ENCODE results near the gene PTCHD1.

Gene PTCHD1

DNA sequence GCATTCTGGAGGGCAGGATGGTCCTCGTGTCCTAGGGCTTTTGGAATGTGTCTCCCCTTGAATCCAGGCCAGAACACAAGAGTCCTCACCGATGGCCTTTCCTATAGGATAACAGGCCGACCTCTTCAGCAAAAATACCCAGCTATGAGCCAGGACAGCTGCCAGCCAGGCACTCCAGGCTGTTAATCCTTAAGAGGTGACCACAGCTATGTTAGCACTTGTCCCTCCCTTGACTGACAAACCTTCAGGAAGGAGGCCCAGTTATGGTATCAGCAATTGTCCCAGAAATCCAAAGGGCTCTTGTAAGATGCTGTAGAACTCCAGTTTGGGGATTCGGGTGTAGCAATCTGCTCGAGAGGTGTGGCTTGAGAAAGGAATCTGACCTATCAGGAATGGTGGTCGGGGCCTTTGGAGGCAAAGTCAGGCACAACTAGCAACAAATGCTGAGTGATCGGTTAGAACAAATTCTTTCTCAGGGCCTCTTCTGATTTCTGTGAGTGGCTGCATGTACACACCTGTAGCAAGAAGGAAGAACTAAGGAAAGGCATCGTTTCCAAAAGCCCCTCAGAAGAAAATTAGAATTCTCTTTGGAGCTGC, 54.6 kb downstream of the PTCHD1 start:
- no peak overlapping the region for H3K4me3 ChIP-seq (ENCODE audit: low read depth, low read length)
- DNase-seq (ENCODE audit: low read depth) = no peak

DNA sequence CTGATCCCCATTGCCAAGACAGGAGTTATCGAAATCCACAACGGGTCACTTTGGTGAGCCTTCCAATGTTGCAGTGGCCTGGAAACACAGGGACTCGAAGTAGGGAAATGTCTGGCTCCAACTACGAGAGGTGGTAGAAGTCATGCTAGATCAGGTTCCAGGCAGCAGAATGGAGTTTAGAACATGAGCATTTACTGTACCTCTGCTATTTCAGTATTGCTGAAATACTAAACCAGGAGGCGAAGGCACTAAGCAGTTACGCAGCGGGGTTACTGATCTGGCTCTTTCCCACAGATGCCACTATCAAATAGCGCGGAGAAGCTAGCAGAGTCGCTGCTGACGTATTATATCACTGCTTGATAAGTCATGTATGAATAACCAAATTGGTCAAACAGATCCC, 56.3 kb downstream of the PTCHD1 start:
- no peak overlapping the region for H3K4me3 ChIP-seq (ENCODE audit: low read depth, low read length)
- no peak for DNase-seq (ENCODE audit: low read depth)

- DNase-seq (ENCODE audit: low read depth) = no peak
- H3K4me3 ChIP-seq (ENCODE audit: low read depth, low read length) = no peak overlapping the region
These were observed 57.5 kb downstream of the PTCHD1 start for GRCh38 chrX:23392195-23392594.

DNA sequence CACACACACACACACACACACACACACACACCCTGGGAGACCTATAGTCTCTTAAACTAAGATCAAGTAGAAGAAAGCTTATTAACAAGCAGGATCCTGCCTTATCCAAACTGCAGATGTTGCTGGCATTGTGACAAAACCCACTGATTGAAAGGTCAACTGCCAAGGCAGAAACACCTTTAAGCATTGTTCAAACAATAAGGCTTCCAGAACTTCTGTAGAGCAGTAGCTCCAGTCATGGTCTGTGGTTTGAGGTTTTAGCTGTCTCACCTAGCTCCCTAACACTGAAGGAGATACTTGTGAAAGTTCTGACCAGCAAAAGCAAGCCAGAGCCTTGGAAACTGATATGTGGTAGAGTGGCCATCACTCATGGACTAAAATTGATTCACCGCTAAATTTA, 59.8 kb downstream of the PTCHD1 start:
- no peak overlapping the region for H3K4me3 ChIP-seq (ENCODE audit: low read depth, low read length)
- DNase-seq (ENCODE audit: low read depth) = no peak

GRCh38 chrX:23396263-23396662, 61.6 kb downstream of the PTCHD1 start:
- no peak overlapping the region for H3K4me3 ChIP-seq (ENCODE audit: low read depth, low read length)
- no peak for DNase-seq (ENCODE audit: low read depth)

DNA sequence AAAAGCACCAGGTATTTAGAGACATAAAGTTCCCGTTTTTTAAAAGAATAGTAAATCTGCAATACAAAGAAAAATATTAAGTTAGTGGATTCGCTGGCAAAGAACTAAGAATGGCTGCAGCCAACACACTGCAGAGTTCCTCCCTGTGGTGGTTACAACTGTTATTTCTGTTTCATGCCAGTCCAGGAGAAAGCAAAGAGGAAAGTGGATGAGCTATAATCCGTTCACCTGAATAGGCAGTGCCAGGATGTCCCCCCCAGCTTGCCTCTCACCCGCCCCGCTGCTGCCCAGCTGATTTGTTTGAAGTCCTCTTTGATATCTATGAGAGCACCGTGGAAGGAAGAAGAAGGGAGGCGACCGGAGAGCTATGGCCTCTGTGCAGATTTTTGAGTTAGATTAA, 63.9 kb downstream of the PTCHD1 start:
- no peak for DNase-seq (ENCODE audit: low read depth)
- H3K4me3 ChIP-seq (ENCODE audit: low read depth, low read length) = no peak overlapping the region

DNA sequence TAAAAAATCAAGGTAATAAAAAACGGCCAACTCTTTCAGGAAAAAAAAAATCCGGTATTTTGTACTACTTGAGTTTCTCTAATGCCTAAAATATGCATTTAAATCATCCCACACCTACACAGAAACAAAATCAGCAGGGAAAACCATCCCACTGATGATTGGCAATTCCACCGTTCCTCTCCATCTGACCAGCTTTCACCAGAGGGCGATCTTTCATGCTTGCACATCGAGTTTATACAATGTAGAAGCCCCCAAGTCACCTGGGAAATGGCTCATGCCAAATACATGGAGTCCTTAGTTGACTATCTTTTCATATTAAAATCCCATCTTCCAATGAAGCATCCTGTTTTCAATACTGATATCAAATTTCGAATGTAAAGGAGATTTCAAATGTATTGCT, 69.2 kb downstream of the PTCHD1 start:
- no peak for DNase-seq (ENCODE audit: low read depth)
- H3K4me3 ChIP-seq (ENCODE audit: low read depth, low read length) = no peak overlapping the region

DNA sequence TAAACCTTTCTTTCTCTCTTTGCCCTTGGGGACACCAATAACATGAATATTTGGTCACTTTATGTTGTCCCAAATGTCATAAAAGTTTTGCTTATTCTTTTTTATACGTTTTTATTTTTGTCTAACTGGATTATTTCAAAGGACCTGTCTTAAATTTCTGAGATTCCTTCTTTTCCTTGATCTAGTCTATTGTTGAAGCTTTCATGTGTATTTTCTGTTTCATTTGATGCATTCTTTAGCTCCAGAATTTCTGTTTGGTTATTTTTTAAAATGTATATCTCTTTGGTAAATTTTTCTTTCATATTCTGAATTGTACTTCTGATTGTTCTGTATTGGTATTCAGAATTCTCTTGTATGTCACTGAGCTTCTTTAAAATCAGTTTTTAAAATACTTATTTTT, 88.3 kb downstream of the PTCHD1 start:
- no peak overlapping the region for H3K4me3 ChIP-seq (ENCODE audit: low read depth, low read length)
- no peak for DNase-seq (ENCODE audit: low read depth)

DNA sequence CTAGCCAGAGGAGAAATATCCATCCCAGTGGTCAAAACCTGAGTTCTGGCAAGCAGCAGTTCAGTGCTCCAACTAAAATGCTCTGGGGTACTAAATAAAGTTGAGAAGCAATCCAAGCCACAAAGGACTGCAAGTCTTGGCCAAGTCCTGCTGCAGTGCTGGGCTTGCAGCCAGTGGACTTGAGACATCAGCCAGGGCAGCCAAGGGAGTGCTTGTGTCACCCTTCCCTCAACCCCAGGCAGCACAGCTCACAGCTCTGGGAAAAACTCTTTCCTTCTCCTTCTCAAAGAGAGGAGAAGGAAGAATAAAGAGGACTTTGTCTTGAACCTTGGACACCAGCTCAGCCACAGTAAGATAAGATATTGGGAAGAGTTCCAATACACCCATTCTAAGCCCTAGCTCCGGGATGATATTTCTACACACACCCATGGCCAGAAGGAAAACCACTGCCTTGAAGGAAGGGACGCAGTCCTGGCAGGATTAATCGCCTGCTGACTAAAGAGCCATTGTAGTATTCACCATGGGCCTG, 99.8 kb downstream of the PTCHD1 start:
- peak; percentile 68 for DNase-seq (ENCODE audit: low read depth)

DNA sequence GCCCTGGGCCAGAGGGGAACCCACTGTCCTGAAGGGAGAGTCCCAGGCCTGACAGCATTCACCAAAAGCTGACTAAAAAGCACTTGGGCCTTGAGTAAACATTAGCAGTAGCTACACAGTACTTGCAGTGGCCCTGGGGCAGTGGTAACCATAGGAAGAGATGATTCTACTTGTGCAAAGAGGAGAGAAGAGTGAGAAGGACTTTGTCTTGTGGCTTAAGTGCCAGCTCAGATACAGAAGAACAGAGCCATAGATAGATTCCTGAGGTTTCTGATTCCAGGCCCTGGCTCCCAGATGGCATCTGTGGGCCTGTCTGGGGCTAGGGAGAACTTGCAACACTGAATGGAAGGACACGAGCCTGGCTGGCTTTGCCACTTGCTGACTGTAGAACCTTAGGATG, 100.5 kb downstream of the PTCHD1 start:
- DNase-seq (ENCODE audit: low read depth) = no peak
- no peak overlapping the region for H3K4me3 ChIP-seq (ENCODE audit: low read depth, low read length)

More for the DNA sequence above, 99.8 kb downstream of the PTCHD1 start:
- H3K4me3 ChIP-seq (ENCODE audit: low read depth, low read length) = no peak overlapping the region

DNA sequence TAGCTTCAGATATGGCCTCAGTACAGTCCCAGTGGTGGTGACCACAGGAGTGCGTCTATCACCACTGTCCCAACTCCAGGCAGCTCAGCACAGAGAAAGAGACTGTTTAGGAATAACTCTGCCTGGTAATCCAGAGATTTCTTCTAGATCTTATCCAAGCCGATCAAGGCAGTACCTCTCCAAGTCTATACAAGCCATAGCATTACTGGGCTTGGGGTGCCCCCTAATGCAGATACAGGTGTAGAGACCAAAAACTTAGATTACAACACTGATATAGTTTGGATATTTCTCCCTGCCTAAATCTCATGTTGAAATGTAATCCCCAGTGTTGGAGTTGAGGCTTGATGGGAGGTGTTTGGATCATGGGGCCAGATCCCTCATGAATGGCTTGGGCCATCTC, 100.9 kb downstream of the PTCHD1 start:
- no peak overlapping the region for H3K4me3 ChIP-seq (ENCODE audit: low read depth, low read length)
- no peak for DNase-seq (ENCODE audit: low read depth)

GRCh38 chrX:23436875-23437274, 102.2 kb downstream of the PTCHD1 start:
- DNase-seq (ENCODE audit: low read depth) = no peak
- H3K4me3 ChIP-seq (ENCODE audit: low read depth, low read length) = no peak overlapping the region

- no peak for DNase-seq (ENCODE audit: low read depth)
- H3K4me3 ChIP-seq (ENCODE audit: low read depth, low read length) = no peak overlapping the region
These were observed 116.6 kb downstream of the PTCHD1 start for GRCh38 chrX:23451266-23451665.
